SH-SY5Y (cell line): Measurements from ENCODE around the gene GPR101.

ENCODE experiments used
- GATA2 ChIP-seq: IDR thresholded peaks from 2 replicates; pipeline ENCODE4 v1.6.1; 2011; ENCODE audit warnings: mild to moderate bottlenecking, low read depth, low read length
- GATA3 ChIP-seq: IDR thresholded peaks from 2 replicates; pipeline ENCODE4 v1.6.1; 2011; ENCODE audit warnings: low read depth, mild to moderate bottlenecking, low read length, moderate library complexity

DNA sequence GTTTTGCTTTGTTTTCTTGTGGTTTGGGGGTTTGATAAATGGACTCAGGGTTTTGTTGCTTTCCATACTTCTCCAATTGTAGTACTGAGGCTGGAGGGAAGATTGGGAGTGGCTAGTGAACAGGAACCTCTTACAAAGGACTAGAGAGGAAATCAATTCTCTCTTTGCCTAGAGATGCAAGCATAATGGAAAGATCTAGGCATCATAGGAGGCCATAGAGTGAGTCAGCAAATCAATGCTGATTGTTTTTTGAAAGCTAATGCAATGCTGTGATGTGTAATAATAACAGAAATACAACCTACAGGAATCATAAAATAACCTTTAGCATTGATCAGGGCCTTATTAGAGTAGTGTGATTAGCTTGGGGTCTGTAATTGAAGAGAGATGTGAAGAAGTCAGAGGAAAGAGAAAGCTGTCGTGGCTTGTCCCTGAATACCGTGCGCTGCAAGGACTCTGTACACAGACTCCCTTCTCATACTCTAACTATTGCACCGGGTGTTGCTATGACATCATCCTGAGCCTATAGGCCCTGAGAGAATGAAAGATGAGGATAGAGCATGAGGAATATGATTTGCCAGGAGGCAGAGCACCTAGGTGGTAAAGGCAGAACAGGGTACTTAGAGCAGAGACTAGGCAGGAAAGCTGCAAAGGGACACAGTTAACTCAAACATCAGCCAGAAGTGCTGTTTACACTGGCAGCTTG is 29.3 kb upstream of the GPR101 start:
- no peak for TF ChIP-seq GATA2
- no peak for TF ChIP-seq GATA3
